GM21786 (cell line): Measurements from ENCODE around the gene EFHD2.
"Not testable (repeated sequence)": the region's sequence is repeated elsewhere in the genome, so short reads cannot be mapped to it uniquely, and the experiment has no call there.

Experiments used
- ATAC-seq: cut with Tn5 transposase; IDR thresholded peaks from one replicate; pipeline ENCODE4 v1.9.1; 2021; ENCODE audit not compliant: unreplicated experiment

EFHD2 gene

DNA sequence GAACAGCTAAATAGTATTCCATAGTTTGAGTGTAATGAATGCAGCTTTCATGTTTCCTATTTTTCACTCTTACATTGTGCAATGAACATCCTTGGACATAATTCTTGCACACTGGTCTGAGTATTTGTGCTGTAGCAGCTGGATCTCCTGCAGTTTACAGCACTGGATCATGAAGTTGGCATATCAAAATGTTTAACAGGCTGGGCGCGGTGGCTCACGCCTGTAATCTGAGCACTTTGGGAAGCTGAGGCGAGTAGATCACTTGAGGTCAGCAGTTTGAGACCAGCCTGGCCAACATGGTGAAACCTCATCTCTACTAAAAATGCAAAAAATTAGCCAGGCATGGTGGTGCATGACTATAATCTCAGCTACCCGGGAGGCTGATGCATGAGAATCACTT is 61.4 kb downstream of the EFHD2 start:
- not testable (repeated sequence) for ATAC-seq

- ATAC-seq, result not testable (repeated sequence)
Observed at GRCh38 chr1:15471723-15472122, 62.0 kb downstream of the EFHD2 start.

- no peak for ATAC-seq
Observed at GRCh38 chr1:15472587-15472986, 62.9 kb downstream of the EFHD2 start.

- ATAC-seq, result no peak
Observed at GRCh38 chr1:15475752-15476314, 66.1 kb downstream of the EFHD2 start, which contains the start of gene CELA2B. Gene CELA2B (plus strand): TSS chr1:15476104. CDS start chr1:15476126, 22 bp downstream.

GRCh38 chr1:15476927-15477326 is 67.2 kb downstream of the EFHD2 start:
- ATAC-seq, result no peak

- no peak for ATAC-seq
Observed at GRCh38 chr1:15477646-15478212, 68.0 kb downstream of the EFHD2 start.
